Nephron progenitor cell (in vitro differentiated cells): ENCODE results near the gene TAF1C.

ENCODE experiments used
- DNase-seq: peaks from one replicate; pipeline ENCODE4 v3.0.0; 2021
- H3K27ac Mint-ChIP-seq: 2 replicates; pipeline ENCODE4 v1.8.0; 2021; ENCODE audit warnings: mild to moderate bottlenecking, moderate library complexity, mixed read lengths
- H3K27me3 Mint-ChIP-seq: 2 replicates; pipeline ENCODE4 v1.8.0; 2021; ENCODE audit warnings: mild to moderate bottlenecking, low read depth, mixed read lengths; ENCODE audit not compliant: poor library complexity
- H3K36me3 Mint-ChIP-seq: 2 replicates; pipeline ENCODE4 v1.8.0; 2021; ENCODE audit warnings: low read depth, mixed read lengths
- H3K4me1 Mint-ChIP-seq: 2 replicates; pipeline ENCODE4 v1.8.0; 2021; ENCODE audit warnings: mixed read lengths
- H3K4me3 Mint-ChIP-seq: 2 replicates; pipeline ENCODE4 v1.8.0; 2021; ENCODE audit warnings: mild to moderate bottlenecking, moderate library complexity, mixed read lengths
- H3K9me3 Mint-ChIP-seq: 2 replicates; pipeline ENCODE4 v1.8.0; 2021; ENCODE audit warnings: mild to moderate bottlenecking, moderate library complexity, mixed read lengths
- TF ChIP-seq, protein P1 (sequence below): fragments of 200-600 bp; sonication (generic); IDR thresholded peaks from 2 replicates; pipeline ENCODE4 v1.5.0; 2021; ENCODE audit warnings: antibody characterized with exemption

The TAF1C gene

DNA sequence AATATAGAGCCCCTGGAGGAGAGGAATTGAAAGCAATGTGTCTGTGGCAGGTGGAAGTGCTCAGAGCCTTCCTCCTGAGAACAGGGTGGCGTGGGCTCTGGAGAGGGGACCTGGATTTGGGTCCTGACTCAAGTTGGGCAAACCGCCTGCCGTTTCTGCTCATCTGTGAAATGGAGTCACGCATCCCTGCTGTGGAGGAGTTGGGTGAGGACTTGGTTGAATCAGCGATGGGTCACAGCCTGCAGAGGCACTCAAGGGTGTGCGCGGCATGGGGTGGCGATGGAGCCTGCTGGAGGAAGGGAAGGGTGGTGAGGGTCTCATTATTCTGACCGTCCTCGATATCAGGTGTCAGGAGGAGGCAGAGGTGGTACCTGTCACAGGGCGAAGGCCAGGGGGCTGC is 7.2 kb upstream of the TAF1C start:
- peak overlapping the region; percentile 77 for H3K27ac Mint-ChIP-seq
- TF ChIP-seq, protein P1, sequence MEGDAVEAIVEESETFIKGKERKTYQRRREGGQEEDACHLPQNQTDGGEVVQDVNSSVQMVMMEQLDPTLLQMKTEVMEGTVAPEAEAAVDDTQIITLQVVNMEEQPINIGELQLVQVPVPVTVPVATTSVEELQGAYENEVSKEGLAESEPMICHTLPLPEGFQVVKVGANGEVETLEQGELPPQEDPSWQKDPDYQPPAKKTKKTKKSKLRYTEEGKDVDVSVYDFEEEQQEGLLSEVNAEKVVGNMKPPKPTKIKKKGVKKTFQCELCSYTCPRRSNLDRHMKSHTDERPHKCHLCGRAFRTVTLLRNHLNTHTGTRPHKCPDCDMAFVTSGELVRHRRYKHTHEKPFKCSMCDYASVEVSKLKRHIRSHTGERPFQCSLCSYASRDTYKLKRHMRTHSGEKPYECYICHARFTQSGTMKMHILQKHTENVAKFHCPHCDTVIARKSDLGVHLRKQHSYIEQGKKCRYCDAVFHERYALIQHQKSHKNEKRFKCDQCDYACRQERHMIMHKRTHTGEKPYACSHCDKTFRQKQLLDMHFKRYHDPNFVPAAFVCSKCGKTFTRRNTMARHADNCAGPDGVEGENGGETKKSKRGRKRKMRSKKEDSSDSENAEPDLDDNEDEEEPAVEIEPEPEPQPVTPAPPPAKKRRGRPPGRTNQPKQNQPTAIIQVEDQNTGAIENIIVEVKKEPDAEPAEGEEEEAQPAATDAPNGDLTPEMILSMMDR = no peak
- no peaks in the 10 kb centered on the region for H3K9me3 Mint-ChIP-seq
- DNase-seq = no peak
- no peak overlapping the region for H3K4me3 Mint-ChIP-seq
- peaks cover 18% of the 10 kb centered on the region for H3K4me1 Mint-ChIP-seq
- no peaks in the 10 kb centered on the region for H3K36me3 Mint-ChIP-seq
- H3K27me3 Mint-ChIP-seq = peaks cover 11% of the 10 kb centered on the region

DNA sequence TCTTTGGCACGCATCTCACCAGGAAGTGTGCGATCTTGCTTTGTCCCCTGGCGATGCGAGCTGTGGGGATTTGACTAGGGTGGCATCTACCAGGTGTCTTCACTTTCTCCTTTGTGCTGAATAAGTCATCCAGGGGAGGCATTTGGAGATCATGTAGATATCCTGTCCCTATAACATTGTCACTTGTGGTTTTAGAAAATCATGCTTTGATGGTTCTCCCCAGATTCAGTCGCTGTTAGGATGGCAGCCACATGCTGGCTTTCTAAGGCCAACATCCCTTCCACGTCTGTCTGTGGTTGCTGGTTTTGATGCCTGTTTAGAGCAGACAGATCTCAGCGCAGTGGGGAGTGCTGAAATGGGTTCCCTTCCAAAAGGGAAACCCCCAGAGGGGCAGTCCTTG is 6.6 kb upstream of the TAF1C start:
- H3K36me3 Mint-ChIP-seq = no peaks in the 10 kb centered on the region
- H3K27me3 Mint-ChIP-seq = peaks cover 11% of the 10 kb centered on the region
- no peak overlapping the region for H3K27ac Mint-ChIP-seq
- DNase-seq = no peak
- TF ChIP-seq, protein P1 = no peak
- peaks cover 15% of the 10 kb centered on the region for H3K4me1 Mint-ChIP-seq
- no peaks in the 10 kb centered on the region for H3K9me3 Mint-ChIP-seq
- H3K4me3 Mint-ChIP-seq = no peak overlapping the region

DNA sequence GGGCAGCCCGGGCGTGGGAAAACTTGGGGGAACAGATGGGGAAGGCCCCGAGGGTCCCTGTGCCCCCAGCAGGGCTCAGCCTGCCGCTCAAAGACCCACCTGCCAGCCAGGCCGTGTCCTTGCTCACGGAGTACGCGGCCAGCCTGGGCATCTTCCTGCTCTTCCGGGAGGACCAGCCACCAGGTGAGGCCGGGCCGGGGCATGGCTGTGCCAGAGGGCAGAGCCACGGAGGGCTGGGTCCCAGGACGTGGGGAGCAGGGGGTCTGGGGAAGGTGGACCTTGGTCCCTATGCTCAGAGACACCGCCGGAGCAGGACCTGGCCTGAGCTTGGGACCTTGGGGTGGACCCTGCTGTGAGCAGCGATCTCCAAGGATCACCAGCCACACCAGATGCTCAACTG is 4.6 kb upstream of the TAF1C start:
- Mint-ChIP-seq H3K4me3 (no peak overlapping the region), H3K27me3 (peaks cover 11% of the 10 kb centered on the region), H3K27ac (no peak overlapping the region), H3K36me3 (no peaks in the 10 kb centered on the region), H3K4me1 (peaks cover 9% of the 10 kb centered on the region), H3K9me3 (no peaks in the 10 kb centered on the region)
- DNase-seq = no peak
- TF ChIP-seq, protein P1 = no peak

DNA sequence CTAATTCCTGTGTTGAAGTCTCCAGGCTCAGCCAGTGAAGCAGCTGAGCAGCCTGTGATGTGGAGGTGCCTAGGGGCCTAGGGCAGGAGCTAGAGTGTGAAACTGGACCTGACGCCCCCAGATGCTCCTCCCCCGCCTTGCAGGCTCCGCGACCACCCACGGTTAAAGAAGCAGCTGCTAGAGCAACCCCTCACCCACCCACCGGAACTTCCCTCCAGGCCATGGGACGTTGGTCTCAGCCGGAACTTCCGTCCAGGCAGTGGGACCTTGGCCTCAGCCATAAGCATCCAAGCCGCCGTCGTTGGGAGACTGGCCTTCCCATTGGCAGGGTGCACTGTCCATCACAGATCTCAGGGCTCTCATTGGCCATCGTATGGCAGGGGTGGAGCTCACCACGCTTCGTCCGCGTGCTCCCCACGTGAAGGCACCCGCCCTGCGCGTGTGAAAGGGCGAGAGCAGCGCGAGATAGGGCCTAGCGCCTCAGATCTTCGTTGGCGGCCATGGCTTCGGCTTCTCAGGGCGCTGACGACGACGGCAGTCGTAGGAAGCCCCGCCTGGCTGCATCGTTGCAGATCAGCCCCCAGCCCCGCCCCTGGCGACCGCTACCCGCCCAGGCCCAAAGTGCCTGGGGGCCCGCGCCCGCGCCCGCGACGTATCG is 4.0 kb upstream of the TAF1C start, which contains the start of gene ADAD2:
ADAD2 (plus strand) TSS at position 427 of the 658 bp plus-strand sequence; CDS start at position 501, 74 bp downstream.
- no peak for DNase-seq
- TF ChIP-seq, protein P1 = no peak
- no peaks in the 10 kb centered on the region for H3K9me3 Mint-ChIP-seq
- H3K27me3 Mint-ChIP-seq = peaks cover 11% of the 10 kb centered on the region
- peaks cover 14% of the 10 kb centered on the region for H3K4me1 Mint-ChIP-seq
- no peak within 1 kb of the TSS for H3K4me3 Mint-ChIP-seq
- no peaks in the 10 kb centered on the region for H3K36me3 Mint-ChIP-seq
- H3K27ac Mint-ChIP-seq = no peak within 1 kb of the TSS

DNA sequence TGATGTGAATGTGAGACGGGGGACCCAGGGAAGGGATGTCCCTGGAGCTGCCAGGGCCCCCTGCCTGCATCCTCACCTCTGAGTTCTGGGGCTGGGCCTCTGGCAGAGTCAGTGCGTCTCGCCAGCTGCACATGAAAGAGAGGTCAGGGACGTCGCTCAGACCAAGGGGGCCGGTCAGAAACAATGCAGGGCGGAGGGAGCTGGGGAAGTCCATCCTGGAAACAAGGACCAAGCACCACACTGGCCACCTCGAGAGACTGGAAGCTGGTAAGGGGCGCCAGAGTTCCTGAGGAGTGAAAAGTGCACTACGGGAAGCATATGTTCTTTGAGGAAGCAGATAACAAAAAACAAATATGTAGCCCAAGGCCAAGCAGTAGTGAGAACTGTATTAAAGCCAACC is 2.1 kb downstream of the TAF1C start:
- peak overlapping the region; percentile 94 for H3K4me3 Mint-ChIP-seq
- TF ChIP-seq, protein P1 = no peak
- no peak for DNase-seq
- H3K27me3 Mint-ChIP-seq = no peaks in the 10 kb centered on the region
- peaks cover 19% of the 10 kb centered on the region for H3K36me3 Mint-ChIP-seq
- H3K9me3 Mint-ChIP-seq = no peaks in the 10 kb centered on the region
- peak overlapping the region; percentile 84 for H3K27ac Mint-ChIP-seq
- peaks cover 19% of the 10 kb centered on the region for H3K4me1 Mint-ChIP-seq
